Effector CD8-positive, alpha-beta T cell (primary cell): ENCODE results near the gene VEZF1.
A peak's percentile ranks its signal among the peaks of the same experiment; 100 is the strongest.

Source experiments
- DNase-seq: peaks from one replicate; lab custom pipeline; 2025; lab: John Stamatoyannopoulos, UW
- total RNA-seq, 4 experiments: gene quantifications; one replicate each; lab custom pipeline; 2026; lab: John Stamatoyannopoulos, UW

VEZF1 gene, protein sequence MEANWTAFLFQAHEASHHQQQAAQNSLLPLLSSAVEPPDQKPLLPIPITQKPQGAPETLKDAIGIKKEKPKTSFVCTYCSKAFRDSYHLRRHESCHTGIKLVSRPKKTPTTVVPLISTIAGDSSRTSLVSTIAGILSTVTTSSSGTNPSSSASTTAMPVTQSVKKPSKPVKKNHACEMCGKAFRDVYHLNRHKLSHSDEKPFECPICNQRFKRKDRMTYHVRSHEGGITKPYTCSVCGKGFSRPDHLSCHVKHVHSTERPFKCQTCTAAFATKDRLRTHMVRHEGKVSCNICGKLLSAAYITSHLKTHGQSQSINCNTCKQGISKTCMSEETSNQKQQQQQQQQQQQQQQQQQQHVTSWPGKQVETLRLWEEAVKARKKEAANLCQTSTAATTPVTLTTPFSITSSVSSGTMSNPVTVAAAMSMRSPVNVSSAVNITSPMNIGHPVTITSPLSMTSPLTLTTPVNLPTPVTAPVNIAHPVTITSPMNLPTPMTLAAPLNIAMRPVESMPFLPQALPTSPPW
- total RNA-seq: 102 to 150 (median 123) reads per million in 4 experiments

DNA sequence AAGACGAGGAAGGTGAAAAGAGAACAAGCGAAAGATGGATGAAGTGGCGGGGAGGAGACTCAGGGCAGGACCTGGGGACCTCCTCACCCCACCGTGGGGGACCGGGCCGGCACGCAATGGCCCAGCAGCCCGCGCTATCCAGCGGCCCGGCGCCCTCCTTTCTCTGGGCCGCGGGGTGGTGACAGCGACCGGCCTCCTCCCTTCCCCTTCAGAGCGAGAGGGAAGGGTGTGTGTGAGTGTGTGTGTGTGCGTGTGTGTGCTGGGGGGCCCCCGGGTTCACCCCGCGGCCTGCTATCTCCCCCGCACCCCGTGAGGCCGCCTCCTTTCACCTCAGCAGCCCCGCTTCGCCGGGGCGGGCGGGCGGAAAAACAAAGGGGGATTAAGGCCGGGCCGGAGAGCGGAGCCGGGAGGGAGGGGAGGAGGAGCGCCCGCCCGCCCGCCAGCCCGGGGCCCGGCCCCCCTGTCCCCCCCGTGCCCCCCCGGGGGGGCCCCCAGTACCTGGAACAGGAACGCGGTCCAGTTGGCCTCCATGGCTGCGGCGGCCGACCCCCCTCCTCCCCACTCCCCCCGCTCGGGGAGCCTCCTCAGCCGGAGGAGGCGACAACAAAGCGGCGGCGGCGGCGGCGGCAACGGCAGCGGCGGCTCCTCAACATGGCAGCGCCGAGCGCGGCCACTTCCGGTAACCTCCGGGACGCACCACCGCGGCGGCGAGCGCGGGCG lies at the start of gene VEZF1:
VEZF1 (minus strand) TSS at position 674 of the 720 bp plus-strand sequence; CDS start at position 531, 143 bp downstream.
- peak; percentile 56 for DNase-seq

DNA sequence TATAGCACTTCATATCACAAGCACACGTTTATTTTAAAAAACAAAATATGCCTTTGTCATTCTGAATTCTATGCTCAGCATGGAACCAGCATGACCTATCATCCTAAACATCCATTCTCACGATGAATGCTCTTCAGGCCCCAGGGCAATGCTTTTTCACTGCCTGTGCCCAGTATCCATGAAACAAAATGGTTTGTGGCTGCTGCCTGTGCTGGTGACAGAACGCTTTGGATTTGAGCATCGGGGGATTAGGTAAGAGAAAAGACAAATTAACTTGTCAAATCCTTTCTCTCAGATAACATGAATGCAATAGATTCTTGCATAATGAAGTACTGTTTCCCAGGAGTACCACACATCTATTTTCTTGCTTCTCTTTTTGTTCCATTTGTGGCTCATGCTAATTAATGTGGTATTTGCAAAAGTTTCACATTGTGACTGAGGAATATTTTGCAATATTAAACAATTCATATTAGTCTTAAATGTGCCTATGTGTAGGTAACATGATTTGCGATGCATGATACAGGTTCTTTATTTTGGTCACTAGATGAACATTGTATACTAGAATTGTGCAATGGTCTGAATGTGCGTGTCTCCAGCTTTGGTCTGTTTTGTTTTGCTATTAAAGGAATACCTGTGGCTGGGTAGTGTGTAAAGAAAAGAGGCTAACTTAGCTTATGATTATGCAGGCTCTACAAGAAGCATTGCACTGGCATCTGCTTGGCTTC lies 44.8 kb upstream of the VEZF1 start:
- DNase-seq: no peak

DNA sequence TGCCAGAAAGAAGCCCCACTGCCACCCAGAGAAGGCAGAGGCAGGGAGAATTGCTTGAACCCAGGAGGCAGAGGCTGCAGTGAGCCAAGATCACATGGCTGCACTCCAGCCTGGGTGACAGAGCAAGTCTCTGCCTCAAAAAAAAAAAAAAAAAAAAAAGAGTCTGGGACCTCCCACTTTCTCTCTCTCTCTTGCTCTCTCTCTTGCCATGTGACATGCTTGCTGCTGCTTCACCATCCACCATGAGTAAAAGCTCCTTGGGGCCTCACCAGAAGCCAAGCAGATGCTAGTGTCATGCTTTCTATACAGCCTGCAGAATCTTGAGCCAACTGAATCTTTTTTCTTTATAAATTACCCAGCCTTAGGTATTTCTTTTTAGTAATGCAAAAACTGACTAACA lies 40.5 kb upstream of the VEZF1 start:
- DNase-seq: no peak

DNA sequence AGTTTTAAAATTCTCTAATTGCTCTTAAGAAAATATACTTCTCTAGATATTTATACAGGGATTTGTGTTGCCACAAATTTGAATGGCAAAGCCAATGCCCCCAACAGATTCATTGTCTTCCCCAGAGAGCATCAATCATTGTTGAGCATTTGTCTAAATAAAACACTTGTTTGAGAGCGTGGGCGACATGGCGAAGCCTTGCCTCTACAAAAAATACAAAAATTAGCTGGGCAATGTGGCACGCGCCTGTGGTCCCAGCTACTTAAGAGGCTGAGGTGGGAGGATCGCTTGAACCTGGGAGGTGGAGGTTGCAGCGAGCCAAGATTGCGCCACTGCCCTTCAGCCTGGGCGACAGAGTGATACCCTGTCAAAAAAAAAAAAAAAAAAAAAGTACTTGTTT lies 32.3 kb upstream of the VEZF1 start:
- DNase-seq: no peak

DNA sequence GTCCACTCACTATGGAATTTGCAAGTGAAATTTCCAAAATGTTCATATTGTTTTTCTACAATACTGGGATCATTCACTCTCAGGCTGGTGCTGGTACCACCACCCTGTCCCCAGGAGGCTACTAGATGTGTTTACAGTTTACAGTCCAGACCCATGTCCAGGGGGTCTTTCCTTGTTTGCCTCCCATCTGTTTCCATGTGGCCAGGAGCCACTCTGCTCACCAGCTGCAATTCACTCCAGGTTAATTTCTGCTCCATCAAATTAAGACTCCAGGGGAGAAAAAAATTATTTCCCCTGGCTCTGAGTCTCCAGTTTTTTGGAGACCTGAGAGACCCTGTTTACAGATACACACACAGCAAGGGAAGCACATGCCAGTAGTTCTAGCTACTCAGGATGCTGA lies 31.5 kb upstream of the VEZF1 start:
- DNase-seq: no peak

DNA sequence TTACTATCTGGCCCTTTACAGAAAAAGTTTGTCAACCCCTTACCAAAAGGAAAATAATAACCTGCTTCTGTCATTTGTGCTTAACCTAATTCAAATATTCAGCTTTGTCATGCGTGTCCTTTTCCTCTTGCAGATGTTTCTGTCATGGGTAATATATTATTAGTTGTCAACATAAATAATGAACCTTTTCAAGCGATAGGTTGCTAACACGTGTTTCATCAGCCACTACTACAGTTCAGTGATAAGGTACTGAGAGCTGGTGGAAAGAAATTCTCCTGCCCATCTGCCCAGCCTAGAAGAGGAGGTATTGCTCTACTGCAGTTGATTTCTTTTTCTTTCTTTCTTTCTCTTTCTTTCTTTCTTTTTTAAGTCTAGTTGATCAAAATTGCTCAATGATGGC lies 31.0 kb upstream of the VEZF1 start:
- no peak for DNase-seq

DNA sequence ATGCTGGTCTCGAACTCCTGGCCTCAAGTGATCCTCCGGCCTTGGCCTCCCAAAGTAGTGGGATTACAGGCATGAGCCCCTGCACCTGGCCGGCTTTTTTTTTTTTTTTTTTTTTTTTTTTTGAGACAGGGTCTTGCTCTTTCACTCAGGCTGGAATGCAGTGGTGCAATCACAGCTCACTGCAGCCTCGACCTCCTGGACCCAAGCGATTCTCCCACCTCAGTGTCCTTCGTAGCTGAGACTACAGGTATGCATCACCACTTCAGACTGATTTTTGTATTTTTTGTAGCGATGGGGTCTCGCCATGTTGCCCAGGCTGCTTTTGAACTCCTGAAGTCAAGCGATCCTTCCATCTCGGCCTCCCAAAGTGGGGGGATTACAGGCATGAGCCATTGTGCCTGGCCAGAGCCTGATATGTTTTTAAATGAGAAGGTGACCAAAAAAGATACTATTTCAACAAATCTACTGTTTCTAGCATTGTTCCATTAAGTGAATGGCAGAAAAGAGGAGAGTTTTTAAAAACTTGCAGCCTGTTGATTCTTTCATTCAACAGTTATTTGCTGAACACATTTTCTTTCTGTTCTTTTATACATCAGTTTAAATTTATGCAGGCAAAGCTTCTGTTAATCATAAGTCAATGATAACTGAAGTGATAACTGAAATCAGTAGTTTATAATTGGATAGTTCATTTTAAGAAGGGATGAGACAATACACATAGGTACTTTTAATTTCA lies 22.2 kb upstream of the VEZF1 start:
- no peak for DNase-seq

DNA sequence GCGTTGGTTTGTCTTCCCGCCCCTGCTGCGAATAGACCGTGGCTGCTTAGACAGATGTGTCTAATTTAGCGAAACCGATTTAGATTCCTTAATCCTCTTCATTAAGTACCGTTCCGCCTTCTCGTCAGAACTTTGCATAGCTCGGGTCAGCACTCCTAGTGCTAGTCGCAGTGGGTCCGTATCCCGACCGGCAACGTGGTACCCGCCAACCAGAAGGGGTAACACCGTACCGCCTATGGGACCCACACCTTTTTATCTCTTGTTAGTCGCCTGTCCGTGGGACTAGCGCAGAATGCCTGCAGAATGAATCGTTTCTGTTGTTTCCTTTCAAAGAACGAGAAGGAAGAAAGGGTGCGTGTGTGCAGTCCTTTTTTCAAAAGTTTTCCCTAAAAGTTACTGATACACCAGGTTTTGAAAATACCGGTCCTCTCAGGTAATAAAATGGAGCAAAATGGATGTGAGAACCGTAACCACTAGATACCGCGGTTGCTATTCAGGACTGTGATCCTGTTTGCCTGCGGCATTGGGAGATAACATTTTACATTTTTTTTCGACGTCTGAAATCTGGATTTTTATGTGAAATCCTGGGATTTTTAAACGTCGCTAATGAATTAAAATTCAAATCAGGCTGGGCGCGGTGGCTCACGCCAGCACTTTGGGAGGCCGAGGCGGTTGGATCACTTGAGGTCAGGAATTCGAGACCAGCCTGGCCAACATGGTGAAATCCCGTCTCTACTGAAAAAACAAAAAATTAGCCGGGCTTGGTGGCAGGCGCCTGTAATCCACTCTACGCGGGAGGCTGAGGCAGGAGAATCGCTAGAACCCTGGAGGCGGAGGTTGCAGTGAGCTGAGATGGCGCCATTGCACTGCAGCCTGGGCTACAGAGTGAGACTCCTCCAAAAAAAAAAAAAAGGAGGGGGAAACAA lies 20.0 kb upstream of the VEZF1 start:
- DNase-seq: no peak

DNA sequence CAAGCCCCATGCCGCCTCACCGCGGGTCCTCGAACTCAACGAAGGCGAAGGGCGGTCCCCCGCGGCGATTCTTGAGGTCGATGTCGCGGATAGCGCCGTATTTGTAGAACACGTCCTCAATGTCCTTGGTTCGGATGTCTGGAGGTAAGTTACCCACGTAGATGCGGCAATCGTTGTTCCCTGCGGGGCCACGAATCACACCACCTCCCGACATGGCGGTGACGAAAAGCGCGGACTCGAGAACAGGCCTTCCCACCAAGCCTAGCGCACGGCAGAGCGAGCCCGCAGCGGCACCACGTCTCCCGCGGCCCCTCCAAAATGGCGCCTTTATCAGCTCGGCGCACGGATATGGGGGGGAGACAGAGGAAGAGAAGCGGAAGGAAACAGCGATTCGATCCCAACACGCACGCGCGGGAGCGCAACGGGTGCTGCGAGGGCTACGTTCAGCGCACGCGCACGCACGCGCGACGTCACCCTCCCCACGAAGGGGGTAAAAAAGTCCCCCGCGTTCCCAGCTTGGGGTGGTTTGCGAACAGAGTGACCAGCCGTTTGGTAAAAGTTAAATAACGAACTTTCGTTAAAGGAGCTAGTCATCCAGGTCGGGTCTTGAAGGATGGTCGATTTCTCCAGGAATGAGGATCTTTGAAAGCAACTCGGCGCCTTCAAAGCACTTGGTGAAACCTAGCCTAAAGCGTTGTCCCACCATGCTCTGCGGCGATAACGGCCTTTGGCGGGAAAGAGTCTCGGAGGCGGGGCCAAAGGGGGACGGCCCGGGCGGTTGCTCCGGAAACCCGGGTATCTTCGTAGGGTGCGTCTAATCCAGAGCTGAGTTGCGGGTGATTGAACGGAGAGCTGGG lies 19.1 kb upstream of the VEZF1 start, which contains the start of gene SRSF1:
SRSF1 (minus strand) TSS at position 323 of the 857 bp plus-strand sequence; CDS start at position 214, 109 bp downstream.
- DNase-seq: peak; percentile 96

DNA sequence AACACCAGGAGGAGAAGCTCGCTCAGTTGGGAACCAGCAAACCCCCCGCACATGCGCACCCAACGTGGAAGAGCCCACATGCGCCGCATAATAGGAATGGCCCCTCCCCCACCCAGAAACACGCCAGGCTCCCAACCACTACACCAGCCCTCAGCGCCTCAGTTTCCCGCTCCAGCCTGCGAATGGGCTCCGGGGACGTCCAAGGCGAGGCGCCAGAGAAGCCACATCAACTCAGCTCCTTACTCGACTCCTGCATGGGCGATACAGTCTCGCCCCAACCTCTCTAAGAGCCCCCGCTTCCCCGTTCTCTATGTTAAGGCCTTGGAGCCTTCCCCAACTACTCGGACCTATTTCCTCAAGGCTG lies 18.5 kb upstream of the VEZF1 start:
- DNase-seq: peak; percentile 35

DNA sequence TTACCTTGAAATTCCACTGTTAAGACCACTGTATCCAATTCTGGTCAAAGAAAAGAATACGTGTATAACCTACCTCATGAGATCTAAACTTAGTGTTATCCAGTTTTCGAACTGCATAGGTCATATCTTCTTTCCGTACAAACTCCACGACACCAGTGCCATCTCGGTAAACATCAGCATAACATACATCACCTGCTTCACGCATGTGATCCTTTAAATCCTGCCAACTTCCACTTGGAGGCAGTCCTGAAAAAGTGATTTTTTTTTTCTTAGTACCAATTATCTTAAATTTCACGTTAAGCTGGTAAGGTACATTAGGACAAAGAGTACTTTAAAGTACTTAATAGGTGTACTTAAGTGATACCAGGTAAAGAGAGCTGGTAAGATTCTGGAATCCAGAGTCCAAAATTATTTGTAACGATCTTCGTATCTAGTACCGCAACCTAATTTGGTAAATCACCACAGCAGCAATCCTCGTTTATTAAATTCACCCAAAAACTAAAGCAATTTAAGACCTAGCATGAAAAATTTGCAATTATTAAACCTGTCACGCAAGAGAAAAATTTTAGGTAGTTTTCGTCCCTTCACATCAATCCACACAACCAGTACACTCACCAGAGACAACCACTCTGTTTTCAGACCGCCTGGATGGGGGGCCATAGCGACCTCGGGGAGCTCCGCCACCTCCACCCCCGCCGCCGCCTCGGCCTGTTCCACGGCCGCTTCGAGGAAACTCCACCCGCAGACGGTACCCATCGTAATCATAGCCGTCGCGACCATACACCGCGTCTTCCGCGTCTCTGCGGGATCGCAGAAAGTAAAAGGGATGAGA lies 17.9 kb upstream of the VEZF1 start:
- DNase-seq: no peak

DNA sequence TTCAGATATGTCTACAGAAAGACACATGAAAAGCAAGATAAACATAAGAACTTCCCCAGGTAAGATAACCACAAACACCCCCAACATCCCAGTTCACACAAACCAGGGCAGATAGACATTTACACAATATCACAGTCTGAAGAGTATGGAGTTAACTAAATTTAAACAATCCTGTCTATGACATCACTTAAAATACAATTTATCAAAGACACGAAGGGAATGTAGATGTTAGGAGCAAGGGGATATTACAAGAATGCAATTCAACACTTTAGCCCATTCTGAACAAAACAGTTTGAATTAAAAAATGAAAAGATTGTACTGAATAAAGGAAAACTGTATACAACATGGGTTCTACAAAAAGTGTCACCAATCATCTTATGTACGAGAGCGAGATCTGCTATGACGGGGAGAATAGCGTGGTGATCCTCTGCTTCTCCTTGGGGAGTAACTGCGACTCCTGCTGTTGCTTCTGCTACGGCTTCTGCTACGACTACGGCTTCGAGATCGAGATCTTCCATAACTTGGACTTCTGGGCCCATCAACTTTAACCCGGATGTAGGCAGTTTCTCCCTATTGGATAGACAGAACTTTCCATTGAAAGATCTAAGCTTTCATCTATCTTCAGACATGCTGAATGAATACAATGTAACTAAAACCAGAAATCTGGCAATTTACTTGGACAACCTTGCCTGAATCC lies 17.1 kb upstream of the VEZF1 start:
- no peak for DNase-seq

DNA sequence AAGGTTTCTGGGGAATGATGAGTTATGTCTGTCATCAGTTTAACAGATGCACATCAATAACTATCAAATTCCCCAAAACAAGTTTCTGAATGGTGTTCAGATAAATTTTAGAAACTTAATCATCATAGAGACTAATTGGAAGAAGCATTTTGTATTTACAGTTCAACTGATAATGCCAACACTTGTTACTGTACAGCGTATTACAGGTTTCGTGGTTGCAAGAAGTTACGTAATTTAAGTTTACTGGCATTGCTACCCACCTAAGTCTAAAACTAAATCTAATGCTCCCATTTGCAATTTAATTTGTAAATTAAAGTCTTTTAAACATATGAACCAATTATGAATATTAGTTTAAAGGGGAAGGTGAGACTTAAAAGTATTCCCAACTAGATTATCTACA lies 16.0 kb upstream of the VEZF1 start:
- no peak for DNase-seq

DNA sequence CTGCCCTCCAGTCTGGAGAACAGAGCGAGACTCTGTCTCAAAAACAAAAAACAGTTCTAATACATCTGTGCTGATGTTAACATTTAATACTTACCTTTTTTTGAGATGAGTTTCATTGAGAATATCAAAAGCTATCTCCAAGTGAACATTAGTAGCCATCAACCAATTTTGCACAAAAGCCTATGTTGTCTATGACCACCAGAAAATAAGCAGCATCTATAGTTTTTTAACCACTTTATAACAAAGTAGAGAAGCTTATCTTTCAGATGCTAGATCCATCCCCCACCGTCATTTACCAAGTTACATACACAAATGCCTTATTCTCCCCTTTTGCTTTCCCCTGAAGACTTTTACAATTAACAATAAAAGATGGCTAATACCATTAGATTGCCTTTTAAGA lies 14.9 kb upstream of the VEZF1 start:
- no peak for DNase-seq

DNA sequence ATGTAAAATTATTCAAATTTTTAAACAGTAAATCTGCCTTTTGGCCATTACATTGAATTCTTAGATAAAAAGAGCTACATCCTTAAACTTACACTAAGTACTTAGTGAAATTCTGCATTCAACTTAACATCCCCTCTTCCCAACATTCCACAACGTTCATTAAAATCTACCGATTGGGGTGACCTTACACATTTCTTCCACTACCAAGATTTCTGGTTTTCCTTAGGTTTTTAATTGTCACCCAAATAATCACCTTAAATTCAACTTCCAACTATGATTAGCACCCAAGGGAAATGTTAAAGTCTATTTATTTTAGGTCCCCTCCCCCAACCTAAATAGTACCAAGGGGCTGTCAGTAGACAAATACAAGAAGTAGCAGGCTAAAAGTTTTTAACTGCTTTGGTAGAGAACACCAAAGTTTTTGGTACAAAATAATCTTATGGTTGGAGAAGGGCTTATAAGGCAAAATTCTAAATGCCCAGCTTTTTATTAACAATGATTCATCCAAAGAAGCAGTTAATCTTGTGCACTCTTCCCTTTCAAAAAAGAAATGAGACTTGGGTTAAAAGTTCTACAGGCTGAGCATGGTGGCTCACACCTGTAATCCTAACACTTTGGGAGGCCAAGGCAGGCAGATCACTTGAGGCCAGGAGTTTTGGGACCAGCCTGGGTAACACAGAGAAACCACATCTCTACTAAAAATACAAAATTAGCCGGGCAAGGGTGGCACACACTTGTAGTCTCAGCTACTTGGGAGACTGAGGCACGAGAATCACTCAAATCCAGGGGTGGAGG lies 14.3 kb upstream of the VEZF1 start:
- no peak for DNase-seq

DNA sequence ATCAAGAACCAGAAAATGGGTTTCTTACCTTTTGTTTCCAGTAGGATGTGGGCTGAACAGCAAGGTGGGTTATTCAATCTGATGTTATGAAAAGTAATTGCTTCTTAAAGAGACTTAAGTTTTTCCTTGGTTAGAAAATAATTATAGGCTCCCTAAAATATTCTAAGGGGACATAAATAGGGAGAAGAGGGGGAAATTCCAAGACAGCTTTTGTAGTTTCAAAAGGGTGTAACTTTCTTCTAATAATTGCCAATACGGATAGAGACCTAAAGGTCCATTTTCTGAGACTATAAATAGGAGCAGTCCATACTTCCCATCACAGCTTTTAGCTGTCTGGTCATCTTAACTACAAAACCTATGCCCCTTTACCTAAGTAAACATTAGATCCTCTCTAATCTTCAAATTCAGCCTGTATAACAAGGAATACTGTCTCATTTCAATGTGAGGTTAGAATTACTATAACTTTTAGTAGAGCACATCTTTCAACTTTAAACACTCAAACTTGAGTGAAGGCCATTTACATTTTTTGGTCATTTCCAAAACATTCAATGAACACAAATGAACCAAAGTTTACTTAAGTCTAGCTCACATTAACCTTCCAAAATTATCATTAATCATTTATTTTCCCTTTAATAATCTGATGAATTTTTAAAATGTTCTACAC lies 13.5 kb upstream of the VEZF1 start:
- no peak for DNase-seq
